K562 (cell line): ENCODE results near the gene EHBP1L1. TPM values are rescaled to one million over a fixed set of nuclear protein-coding genes. Genes with fewer than 3 reads are reported as not detected.

Experiments
- CLOCK ChIP-seq: fragments of 250-450 bp; sonication (Bioruptor Pico); IDR thresholded peaks from 2 replicates; pipeline ENCODE4 v1.4.0; 2020; ENCODE audit warnings: mild to moderate bottlenecking, moderate library complexity, borderline replicate concordance
- CREB5 ChIP-seq: fragments of 250-450 bp; sonication (Bioruptor Pico); IDR thresholded peaks from 2 replicates; pipeline ENCODE4 v1.5.0; 2020; ENCODE audit warnings: mild to moderate bottlenecking
- DPF2 ChIP-seq: fragments of 450-650 bp; IDR thresholded peaks from 2 replicates; pipeline ENCODE4 v1.6.1; 2016
- ETV5 ChIP-seq: sonication (generic); formaldehyde crosslinking; IDR thresholded peaks from 2 replicates; pipeline ENCODE4 v1.4.0; 2020; ENCODE audit warnings: low read depth, mild to moderate bottlenecking, missing genetic modification reagents
- HINFP ChIP-seq: fragments of 450-650 bp; conservative IDR thresholded peaks from 2 replicates; pipeline ENCODE4 v1.6.1; 2016; ENCODE audit warnings: missing genetic modification characterization, low read depth, mild to moderate bottlenecking, control low read depth, missing compliant biosample characterization
- JUND ChIP-seq, 2 experiments: IDR thresholded peaks; 2 replicates in 1 of 2; 3 replicates in 1 of 2; pipeline ENCODE4 v1.6.1; 2011; ENCODE audit warnings: borderline replicate concordance in 2 of 2, low read depth in 2 of 2, low read length in 2 of 2, improper control_type of control experiment in 1 of 2, missing biosample characterization in 1 of 2, missing genetic modification characterization in 1 of 2, missing genetic modification reagents in 1 of 2
- KLF16 ChIP-seq: IDR thresholded peaks from 2 replicates; pipeline ENCODE4 v1.6.1; 2016; ENCODE audit warnings: antibody characterized with exemption
- POLR2AphosphoS2 ChIP-seq: IDR thresholded peaks from 2 replicates; pipeline ENCODE4 v1.6.1; 2012; ENCODE audit warnings: low read length, improper control_type of control experiment
- PRDM10 ChIP-seq: fragments of 450-650 bp; IDR thresholded peaks from 2 replicates; pipeline ENCODE4 v1.6.1; 2018; ENCODE audit not compliant: partially characterized antibody
- SOX6 ChIP-seq: fragments of 450-650 bp; IDR thresholded peaks from 2 replicates; pipeline ENCODE4 v1.6.1; 2014; ENCODE audit warnings: mild to moderate bottlenecking
- TARDBP ChIP-seq: fragments of 450-650 bp; IDR thresholded peaks from 2 replicates; pipeline ENCODE4 v1.6.1; 2016
- TOE1 ChIP-seq, 2 experiments: fragments of 450-650 bp in 1 of 2; sonication (generic) in 1 of 2; formaldehyde crosslinking in 1 of 2; IDR thresholded peaks; 2 replicates each; pipeline versions ENCODE4 v1.7.1 to v1.8.0; 2016 to 2022; ENCODE audit warnings: borderline replicate concordance in 2 of 2, mild to moderate bottlenecking in 2 of 2, antibody characterized with exemption in 1 of 2, inconsistent platforms in 1 of 2, low read depth in 1 of 2, missing genetic modification reagents in 1 of 2, moderate library complexity in 1 of 2
- ZBTB9 ChIP-seq: fragments of 450-650 bp; formaldehyde crosslinking; IDR thresholded peaks from 2 replicates; pipeline ENCODE4 v1.4.0; 2020; ENCODE audit warnings: mild to moderate bottlenecking, moderate library complexity
- ZNF124 ChIP-seq: sonication (generic); formaldehyde crosslinking; IDR thresholded peaks from 2 replicates; pipeline ENCODE4 v1.8.1; 2022; ENCODE audit warnings: missing genetic modification reagents
- ZNF695 ChIP-seq: fragments of 450-650 bp; formaldehyde crosslinking; IDR thresholded peaks from 2 replicates; pipeline ENCODE4 v1.4.0; 2020; ENCODE audit warnings: mild to moderate bottlenecking, moderate library complexity
- polyA plus RNA-seq, 8 experiments: library from polyadenylated mRNA; depleted of rRNA in 4 of 8; stranded (reverse) in 5 of 8; unstranded in 3 of 8; fragments of >200 nt; fragmentation: Nextera tagmentation in 2 of 8; fragmentation: Illumina TruSeq in 1 of 8; extraction: Ambion mirVana in 2 of 8; extraction: Trizol in 1 of 8; gene quantifications; 2 replicates each; pipeline versions ENCODE4 v1.2.1 to v1.2.3, GENCODE V29; 2011 to 2014; ENCODE audit warnings: inconsistent platforms in 1 of 8, missing spikeins in 1 of 8
- total RNA-seq, 7 experiments: library from RNA; depleted of rRNA in 6 of 7; stranded (reverse); fragments of >200 nt in 6 of 7; fragmentation: Illumina TruSeq in 2 of 7; extraction: Trizol in 2 of 7; gene quantifications; 2 replicates each; pipeline versions ENCODE4 v1.2.1 to v1.2.3, GENCODE V29; 2011 to 2021; ENCODE audit warnings: low replicate concordance in 1 of 7

Gene EHBP1L1
- total and polyA plus RNA-seq, 9 of the 15 experiments (the other 6 are each of a cell fraction or from before 2014, with no cell fraction given), result 0.03 to 87.1 (median 26.3) TPM

- TF ChIP-seq TOE1 (IDR thresholded peaks at IDR 0.05; ENCODE audit: borderline replicate concordance) (0 out of 2 replicates have a peak, but pooled peaks have one; percentile 4), TOE1 (CRISPR knock-in tag; IDR thresholded peaks at IDR 0.05; ENCODE audit: borderline replicate concordance, low read depth) (no peak), KLF16 (no peak), ZNF124 (no peak), PRDM10 (no peak), POLR2AphosphoS2 (no peak), DPF2 (0 out of 2 replicates have a peak, but pooled peaks have one; percentile 10), ZNF695 (CRISPR knock-in tag) (peak; percentile 65; the same call in 1 of the 2 replicates), SOX6 (no peak), HINFP (no peak), JUND (IDR thresholded peaks at IDR 0.05; ENCODE audit: borderline replicate concordance, low read depth, low read length) (no peak), JUND (tag; IDR thresholded peaks at IDR 0.05; ENCODE audit: borderline replicate concordance, low read depth, low read length) (no peak), ETV5 (CRISPR knock-in tag) (no peak; the same call in 1 of the 2 replicates), CREB5 (CRISPR knock-in tag) (no peak), CLOCK (CRISPR knock-in tag) (no peak), ZBTB9 (no peak), TARDBP (no peak)
These were observed at the start of gene EHBP1L1 (continued) for GRCh38 chr11:65575568-65576231.
